Measurements from ENCODE around the gene ADI1.

DNA sequence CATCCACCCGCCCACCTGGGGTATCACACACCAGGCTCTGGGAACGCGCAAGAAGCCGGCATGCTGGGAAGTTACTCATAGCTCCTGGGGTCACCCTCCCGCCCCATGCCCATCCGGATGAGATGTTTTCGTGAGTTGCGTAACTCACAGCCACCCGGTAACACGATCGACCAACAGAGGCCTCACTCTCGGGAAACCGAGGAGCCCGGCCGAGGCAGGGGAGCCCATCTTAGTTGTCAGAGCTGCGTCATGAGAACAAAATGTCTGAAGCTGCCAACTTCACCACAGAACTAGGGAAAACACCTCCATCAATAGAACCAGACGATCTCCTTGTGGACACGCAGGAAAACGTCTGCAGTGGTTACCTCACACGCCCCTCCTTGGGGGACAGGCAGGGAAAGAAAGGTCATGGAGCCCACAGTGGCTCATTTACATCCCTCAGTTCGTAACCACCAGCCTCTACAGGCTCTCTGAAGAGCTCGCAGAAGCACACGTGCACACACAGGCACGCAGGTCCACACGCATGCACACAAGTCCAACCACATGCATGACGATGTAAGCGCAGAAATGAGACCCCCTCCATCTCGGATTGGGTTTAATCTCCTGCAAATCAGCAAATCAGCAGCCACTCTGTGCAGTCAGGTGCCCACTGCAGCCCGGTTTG lies 26.2 kb downstream of the ADI1 start:
- TF ChIP-seq, protein P1, sequence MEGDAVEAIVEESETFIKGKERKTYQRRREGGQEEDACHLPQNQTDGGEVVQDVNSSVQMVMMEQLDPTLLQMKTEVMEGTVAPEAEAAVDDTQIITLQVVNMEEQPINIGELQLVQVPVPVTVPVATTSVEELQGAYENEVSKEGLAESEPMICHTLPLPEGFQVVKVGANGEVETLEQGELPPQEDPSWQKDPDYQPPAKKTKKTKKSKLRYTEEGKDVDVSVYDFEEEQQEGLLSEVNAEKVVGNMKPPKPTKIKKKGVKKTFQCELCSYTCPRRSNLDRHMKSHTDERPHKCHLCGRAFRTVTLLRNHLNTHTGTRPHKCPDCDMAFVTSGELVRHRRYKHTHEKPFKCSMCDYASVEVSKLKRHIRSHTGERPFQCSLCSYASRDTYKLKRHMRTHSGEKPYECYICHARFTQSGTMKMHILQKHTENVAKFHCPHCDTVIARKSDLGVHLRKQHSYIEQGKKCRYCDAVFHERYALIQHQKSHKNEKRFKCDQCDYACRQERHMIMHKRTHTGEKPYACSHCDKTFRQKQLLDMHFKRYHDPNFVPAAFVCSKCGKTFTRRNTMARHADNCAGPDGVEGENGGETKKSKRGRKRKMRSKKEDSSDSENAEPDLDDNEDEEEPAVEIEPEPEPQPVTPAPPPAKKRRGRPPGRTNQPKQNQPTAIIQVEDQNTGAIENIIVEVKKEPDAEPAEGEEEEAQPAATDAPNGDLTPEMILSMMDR (IDR thresholded peaks at IDR 0.05), result no peak
- no peak for TF ChIP-seq POLR2A (IDR thresholded peaks at IDR 0.05)

Data from breast epithelium (tissue), 3 donors.